IPS-20b (cell line): ENCODE results near the gene STMN3.
"Not testable (repeated sequence)": the region's sequence is repeated elsewhere in the genome, so short reads cannot be mapped to it uniquely, and the experiment has no call there.

Experiments
- H3K27ac ChIP-seq: one replicate; pipeline ENCODE4 v1.5.1; 2013; ENCODE audit warnings: low read length
- H3K27me3 ChIP-seq: 2 replicates; pipeline ENCODE4 v1.6.1; 2013; ENCODE audit warnings: mild to moderate bottlenecking, low read length, inconsistent platforms; ENCODE audit not compliant: insufficient read depth
- H3K36me3 ChIP-seq: 2 replicates; pipeline ENCODE4 v1.6.1; 2013; ENCODE audit warnings: low read depth, mild to moderate bottlenecking, inconsistent platforms, low read length, moderate library complexity; ENCODE audit not compliant: insufficient read depth
- H3K4me1 ChIP-seq: 2 replicates; pipeline ENCODE4 v1.6.1; 2013; ENCODE audit warnings: mild to moderate bottlenecking, control low read depth, inconsistent platforms, low read length, moderate library complexity; ENCODE audit not compliant: insufficient read depth
- H3K4me3 ChIP-seq: 2 replicates; pipeline ENCODE4 v1.5.1; 2013; ENCODE audit warnings: mild to moderate bottlenecking, low read length, inconsistent platforms
- H3K9ac ChIP-seq: 2 replicates; pipeline ENCODE4 v1.6.1; 2013; ENCODE audit warnings: low read depth, mild to moderate bottlenecking, inconsistent platforms, low read length, moderate library complexity
- H3K9me3 ChIP-seq: 2 replicates; pipeline ENCODE4 v1.6.1; 2013; ENCODE audit warnings: mild to moderate bottlenecking, low read depth, low read length, inconsistent platforms; ENCODE audit not compliant: insufficient read depth

The STMN3 gene

GRCh38 chr20:63680857-63681608, 27.8 kb upstream of the STMN3 start:
- no peak overlapping the region for H3K9ac ChIP-seq
- H3K27me3 ChIP-seq = no peaks in the 10 kb centered on the region
- no peaks in the 10 kb centered on the region for H3K9me3 ChIP-seq
- H3K36me3 ChIP-seq = peaks cover 22% of the 10 kb centered on the region; the same call in 1 of the 2 replicates
- H3K4me3 ChIP-seq = no peak overlapping the region
- no peaks in the 10 kb centered on the region for H3K4me1 ChIP-seq
- H3K27ac ChIP-seq = no peak overlapping the region

- Histone ChIP-seq H3K36me3 (peaks cover 22% of the 10 kb centered on the region; the same call in 1 of the 2 replicates), H3K27me3 (no peaks in the 10 kb centered on the region), H3K9ac (no peak overlapping the region), H3K4me3 (no peak overlapping the region), H3K9me3 (no peaks in the 10 kb centered on the region), H3K27ac (no peak overlapping the region), H3K4me1 (no peaks in the 10 kb centered on the region)
These were observed 27.2 kb upstream of the STMN3 start for GRCh38 chr20:63680427-63680826.

DNA sequence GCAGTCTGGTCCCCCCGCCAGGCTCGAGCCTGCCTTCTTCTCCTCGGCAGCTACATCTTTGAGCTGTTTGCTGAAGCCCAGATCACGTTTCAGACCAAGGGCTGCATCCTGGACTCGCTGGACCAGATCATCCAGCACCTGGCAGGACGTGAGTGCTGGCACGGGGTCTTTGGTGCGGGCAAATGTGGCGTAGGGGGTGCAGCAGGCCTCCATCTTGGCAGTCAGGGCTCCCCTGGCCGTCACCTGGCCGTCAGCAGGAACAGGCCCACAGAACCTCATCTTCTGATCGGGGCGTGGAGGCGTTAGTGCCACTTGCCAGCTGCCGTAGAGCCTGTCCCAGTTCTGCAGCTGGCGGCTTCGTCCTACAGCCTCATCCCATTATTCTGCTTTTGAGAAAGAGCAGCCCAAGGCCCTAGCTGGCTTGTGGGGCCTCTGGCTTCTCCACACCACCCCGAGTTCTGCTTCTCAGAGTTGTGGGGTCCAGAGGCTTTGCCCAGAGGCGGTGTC, 26.6 kb upstream of the STMN3 start:
- H3K4me3 ChIP-seq = no peak overlapping the region
- H3K36me3 ChIP-seq = peaks cover 22% of the 10 kb centered on the region; the same call in 1 of the 2 replicates
- no peak overlapping the region for H3K27ac ChIP-seq
- H3K9ac ChIP-seq = no peak overlapping the region
- H3K4me1 ChIP-seq = no peaks in the 10 kb centered on the region
- no peaks in the 10 kb centered on the region for H3K9me3 ChIP-seq
- H3K27me3 ChIP-seq = no peaks in the 10 kb centered on the region

GRCh38 chr20:63678667-63679465, 25.6 kb upstream of the STMN3 start:
- no peak overlapping the region for H3K4me3 ChIP-seq
- H3K4me1 ChIP-seq = no peaks in the 10 kb centered on the region
- peaks cover 28% of the 10 kb centered on the region for H3K36me3 ChIP-seq
- no peak overlapping the region for H3K9ac ChIP-seq
- H3K9me3 ChIP-seq = no peaks in the 10 kb centered on the region
- no peak overlapping the region for H3K27ac ChIP-seq
- H3K27me3 ChIP-seq = no peaks in the 10 kb centered on the region

GRCh38 chr20:63678071-63678470, 24.8 kb upstream of the STMN3 start:
- Histone ChIP-seq H3K4me3 (no peak overlapping the region), H3K27ac (no peak overlapping the region), H3K9me3 (no peaks in the 10 kb centered on the region), H3K9ac (no peak overlapping the region), H3K4me1 (no peaks in the 10 kb centered on the region), H3K27me3 (no peaks in the 10 kb centered on the region), H3K36me3 (peaks cover 29% of the 10 kb centered on the region)

DNA sequence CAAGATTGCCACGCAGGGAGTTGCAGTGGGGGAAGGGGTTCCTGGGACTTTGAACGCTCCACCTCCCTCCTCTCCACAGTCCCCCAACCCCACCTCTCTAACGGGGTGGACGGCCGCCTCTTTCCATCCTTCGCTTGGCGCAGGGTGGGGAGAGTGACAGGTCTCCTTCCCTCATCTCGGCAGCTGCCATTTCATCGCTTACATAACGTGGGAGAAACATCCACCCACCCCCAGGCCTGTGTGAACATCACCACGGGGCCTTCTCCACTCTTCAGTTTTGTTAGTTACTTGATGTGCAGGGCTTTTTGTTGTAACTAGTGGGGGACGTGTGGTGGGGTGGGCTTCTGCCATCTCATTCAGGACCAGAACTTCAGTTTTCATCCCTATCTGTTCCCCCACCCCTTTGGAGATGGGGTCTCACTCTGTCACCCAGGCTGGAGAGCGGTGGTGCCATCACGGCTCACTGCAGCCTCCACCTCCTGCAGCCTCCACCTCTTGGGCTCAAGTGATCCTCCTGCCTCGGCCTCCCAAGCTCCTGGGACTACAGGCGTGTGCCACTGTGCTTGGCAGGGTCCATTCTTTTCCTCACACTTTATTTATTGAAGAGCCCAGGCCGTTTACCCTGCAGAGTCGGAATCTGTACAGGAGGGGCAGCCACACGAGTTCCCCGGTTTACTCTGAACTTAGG, 22.6 kb upstream of the STMN3 start:
- H3K27me3 ChIP-seq = no peaks in the 10 kb centered on the region
- H3K36me3 ChIP-seq = peaks cover 29% of the 10 kb centered on the region
- no peak overlapping the region for H3K4me3 ChIP-seq
- H3K4me1 ChIP-seq = no peaks in the 10 kb centered on the region
- H3K9me3 ChIP-seq = no peaks in the 10 kb centered on the region
- no peak overlapping the region for H3K27ac ChIP-seq
- H3K9ac ChIP-seq = no peak overlapping the region

DNA sequence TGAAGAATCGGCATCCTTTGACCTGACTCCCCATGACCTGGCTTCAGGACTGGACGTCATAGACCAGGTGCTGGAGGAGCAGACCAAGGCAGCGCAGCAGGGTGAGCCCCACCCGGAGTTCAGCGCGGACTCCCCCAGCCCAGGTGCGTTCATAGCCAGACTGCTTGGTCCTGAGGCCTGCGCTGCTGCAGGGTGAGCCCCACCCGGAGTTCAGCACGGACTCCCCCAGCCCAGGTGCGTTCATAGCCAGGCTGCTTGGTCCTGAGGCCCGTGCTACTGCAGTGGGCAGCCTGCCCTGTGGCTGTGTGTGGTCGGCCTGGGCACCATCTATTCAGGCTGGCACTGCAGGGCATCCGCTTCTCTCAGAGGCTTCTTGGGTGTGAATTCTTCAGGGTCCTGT, 20.7 kb upstream of the STMN3 start:
- no peaks in the 10 kb centered on the region for H3K9me3 ChIP-seq
- no peaks in the 10 kb centered on the region for H3K27me3 ChIP-seq
- no peaks in the 10 kb centered on the region for H3K4me1 ChIP-seq
- H3K36me3 ChIP-seq = peaks cover 34% of the 10 kb centered on the region
- H3K27ac ChIP-seq = no peak overlapping the region
- H3K4me3 ChIP-seq = no peak overlapping the region
- H3K9ac ChIP-seq = no peak overlapping the region

- Histone ChIP-seq H3K9me3 (no peaks in the 10 kb centered on the region), H3K9ac (no peak overlapping the region), H3K4me3 (no peak overlapping the region), H3K36me3 (peaks cover 37% of the 10 kb centered on the region), H3K27ac (no peak overlapping the region), H3K4me1 (no peaks in the 10 kb centered on the region), H3K27me3 (no peaks in the 10 kb centered on the region)
These were observed 19.4 kb upstream of the STMN3 start for GRCh38 chr20:63672666-63673065.

DNA sequence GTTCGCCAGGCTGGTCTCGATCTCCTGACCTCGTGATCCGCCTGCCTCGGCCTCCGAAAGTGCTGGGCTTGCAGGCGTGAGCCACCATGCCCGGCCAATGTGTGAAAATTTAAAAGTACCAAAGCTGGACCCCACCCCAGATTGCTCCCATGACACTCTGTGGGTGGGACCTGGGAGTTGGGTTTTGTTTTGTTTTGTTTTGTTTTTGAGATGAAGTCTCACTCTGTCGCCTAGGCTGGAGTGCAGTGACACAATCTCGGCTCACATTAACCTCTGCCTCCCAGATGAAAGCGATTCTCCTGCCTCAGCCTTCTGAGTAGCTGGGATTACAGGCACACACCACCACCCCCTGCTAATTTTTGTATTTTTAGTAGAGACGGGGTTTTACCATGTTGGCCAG, 18.5 kb upstream of the STMN3 start:
- peaks cover 37% of the 10 kb centered on the region for H3K36me3 ChIP-seq
- H3K4me1 ChIP-seq, H3K9me3 ChIP-seq, H3K27me3 ChIP-seq, H3K9ac ChIP-seq, H3K27ac ChIP-seq, H3K4me3 ChIP-seq: not testable (repeated sequence)

- peaks cover 45% of the 10 kb centered on the region for H3K36me3 ChIP-seq
- no peaks in the 10 kb centered on the region for H3K27me3 ChIP-seq
- H3K9me3 ChIP-seq = no peaks in the 10 kb centered on the region
- H3K9ac ChIP-seq = no peak overlapping the region
- H3K4me3 ChIP-seq = no peak overlapping the region
- H3K27ac ChIP-seq = no peak overlapping the region
- H3K4me1 ChIP-seq = no peaks in the 10 kb centered on the region
These were observed 15.1 kb upstream of the STMN3 start for GRCh38 chr20:63668351-63668750.

DNA sequence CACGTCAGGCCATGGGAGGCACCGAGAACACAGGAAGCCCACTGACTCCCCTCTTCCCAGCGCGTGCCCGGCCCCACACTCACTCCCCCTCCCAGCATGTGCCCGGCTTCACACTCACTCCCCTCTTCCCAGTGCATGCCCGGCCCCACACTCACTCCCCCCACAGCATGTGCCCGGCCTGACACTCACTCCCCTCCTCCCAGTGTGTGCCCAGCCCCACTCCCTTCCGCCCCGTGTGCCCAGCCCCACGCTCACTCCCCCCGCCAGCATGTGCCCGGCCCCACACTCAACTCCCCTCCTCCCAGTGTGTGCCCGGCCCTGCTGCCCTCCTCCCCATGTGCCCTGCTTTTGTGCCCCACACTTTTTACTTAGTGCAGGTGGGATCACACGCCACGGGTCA, 14.6 kb upstream of the STMN3 start:
- Histone ChIP-seq H3K27me3 (no peaks in the 10 kb centered on the region), H3K4me3 (no peak overlapping the region), H3K9ac (no peak overlapping the region), H3K9me3 (no peaks in the 10 kb centered on the region), H3K4me1 (no peaks in the 10 kb centered on the region), H3K36me3 (peaks cover 49% of the 10 kb centered on the region), H3K27ac (no peak overlapping the region)
